ENCODE measurements around the gene ITPR2.

DNA sequence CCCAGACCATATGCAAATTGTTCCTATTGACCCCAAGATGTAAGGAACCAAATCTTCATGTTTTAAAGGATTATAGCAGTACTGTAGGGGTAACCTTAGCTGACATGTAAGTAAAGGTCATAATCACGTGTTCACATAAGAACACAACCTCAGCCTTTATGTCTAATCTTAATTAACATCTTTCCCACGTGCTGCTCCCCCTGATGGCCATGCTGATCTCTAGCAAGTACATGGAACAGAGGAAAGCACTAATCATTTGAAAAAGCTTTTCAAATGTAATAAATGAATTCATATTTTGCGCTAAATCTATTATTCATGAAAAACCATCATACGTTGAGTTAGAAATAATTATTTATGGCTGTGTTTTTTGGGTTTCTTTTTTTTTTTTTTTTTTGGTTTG, 30.5 kb upstream of the ITPR2 start:
- TF ChIP-seq, protein P1, sequence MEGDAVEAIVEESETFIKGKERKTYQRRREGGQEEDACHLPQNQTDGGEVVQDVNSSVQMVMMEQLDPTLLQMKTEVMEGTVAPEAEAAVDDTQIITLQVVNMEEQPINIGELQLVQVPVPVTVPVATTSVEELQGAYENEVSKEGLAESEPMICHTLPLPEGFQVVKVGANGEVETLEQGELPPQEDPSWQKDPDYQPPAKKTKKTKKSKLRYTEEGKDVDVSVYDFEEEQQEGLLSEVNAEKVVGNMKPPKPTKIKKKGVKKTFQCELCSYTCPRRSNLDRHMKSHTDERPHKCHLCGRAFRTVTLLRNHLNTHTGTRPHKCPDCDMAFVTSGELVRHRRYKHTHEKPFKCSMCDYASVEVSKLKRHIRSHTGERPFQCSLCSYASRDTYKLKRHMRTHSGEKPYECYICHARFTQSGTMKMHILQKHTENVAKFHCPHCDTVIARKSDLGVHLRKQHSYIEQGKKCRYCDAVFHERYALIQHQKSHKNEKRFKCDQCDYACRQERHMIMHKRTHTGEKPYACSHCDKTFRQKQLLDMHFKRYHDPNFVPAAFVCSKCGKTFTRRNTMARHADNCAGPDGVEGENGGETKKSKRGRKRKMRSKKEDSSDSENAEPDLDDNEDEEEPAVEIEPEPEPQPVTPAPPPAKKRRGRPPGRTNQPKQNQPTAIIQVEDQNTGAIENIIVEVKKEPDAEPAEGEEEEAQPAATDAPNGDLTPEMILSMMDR (IDR thresholded peaks at IDR 0.05; ENCODE audit: low read depth, low read length) = peak; percentile 50
- TF ChIP-seq EZH2phosphoT487 (IDR thresholded peaks at IDR 0.05; ENCODE audit: low read depth) = no peak

All from OCI-LY3 (cell line).